ENCODE data around the gene ATXN10.
A peak's percentile ranks its signal among the peaks of the same experiment; 100 is the strongest.
"Not testable (repeated sequence)": the region's sequence is repeated elsewhere in the genome, so short reads cannot be mapped to it uniquely, and the experiment has no call there.

ATXN10 gene

GRCh38 chr22:45645150-45645525 is 26.5 kb upstream of the ATXN10 start:
- DNase-seq = no peak

DNA sequence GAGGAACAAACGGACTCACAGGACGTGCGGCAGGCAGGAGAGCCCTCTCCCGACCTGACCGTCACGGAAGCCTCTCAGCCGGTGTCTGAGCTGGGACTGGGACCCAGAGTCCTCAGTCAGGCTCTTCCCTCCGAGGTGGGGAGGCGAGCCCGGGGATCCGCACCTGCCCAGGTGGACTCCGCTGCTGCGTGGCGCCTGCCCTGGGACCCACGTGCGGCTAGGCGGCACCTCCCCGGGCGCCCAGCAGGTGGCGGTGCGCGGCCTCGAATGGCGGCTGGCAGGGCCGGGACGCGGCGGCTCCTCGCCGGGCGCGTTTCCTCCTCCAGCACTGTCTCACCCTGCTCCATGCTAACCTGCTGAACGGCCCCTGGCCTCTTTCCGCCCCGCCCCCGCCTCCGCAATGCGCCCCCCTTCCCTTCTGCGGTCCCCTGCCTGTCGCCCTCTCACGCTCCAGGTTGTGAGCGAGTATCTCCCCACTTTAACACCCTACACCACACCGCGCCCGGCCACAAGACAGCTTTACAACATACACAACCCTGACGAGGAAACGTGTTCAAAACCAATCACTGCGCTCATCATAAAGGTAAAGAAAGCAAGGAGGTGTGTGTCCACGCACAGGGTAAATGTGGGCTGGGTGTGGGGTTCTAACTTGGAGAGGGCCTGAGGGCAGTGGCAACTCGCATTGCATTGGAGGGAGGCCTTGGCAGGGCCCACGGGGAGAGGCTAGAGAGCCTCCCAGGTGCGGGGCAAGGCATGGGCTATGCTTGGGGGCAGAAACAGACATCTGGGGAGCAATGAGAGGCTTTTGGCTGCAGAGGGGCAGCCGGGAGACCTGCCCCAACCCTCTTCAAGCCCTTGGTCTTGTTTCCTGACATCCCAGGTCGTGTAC is 25.9 kb upstream of the ATXN10 start:
- no peak for DNase-seq

- no peak for DNase-seq
Observed at GRCh38 chr22:45647532-45648225, 24.0 kb upstream of the ATXN10 start.

- DNase-seq = no peak
Observed at GRCh38 chr22:45648301-45649117, 23.1 kb upstream of the ATXN10 start.

GRCh38 chr22:45649809-45650208 is 21.8 kb upstream of the ATXN10 start:
- no peak for DNase-seq

DNA sequence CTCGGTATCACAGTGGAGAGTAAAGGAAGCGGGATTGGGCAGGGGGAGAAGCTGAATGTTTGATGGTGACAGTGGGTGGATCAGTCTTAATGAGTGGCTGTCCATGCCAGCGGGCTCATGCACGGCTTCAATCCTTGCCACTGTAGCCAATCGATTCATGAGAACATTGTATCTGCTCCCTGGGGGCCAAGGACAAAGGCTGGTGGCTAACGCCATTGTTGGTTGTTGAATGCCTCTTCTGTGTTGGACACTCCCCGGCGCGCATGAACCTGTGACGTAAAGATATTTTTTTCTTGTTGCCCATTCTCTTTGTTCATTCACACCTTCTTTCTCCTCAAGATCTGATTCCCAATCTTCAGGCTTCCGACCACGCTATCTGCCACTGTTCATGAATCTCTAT is 20.9 kb upstream of the ATXN10 start:
- no peak for DNase-seq

DNA sequence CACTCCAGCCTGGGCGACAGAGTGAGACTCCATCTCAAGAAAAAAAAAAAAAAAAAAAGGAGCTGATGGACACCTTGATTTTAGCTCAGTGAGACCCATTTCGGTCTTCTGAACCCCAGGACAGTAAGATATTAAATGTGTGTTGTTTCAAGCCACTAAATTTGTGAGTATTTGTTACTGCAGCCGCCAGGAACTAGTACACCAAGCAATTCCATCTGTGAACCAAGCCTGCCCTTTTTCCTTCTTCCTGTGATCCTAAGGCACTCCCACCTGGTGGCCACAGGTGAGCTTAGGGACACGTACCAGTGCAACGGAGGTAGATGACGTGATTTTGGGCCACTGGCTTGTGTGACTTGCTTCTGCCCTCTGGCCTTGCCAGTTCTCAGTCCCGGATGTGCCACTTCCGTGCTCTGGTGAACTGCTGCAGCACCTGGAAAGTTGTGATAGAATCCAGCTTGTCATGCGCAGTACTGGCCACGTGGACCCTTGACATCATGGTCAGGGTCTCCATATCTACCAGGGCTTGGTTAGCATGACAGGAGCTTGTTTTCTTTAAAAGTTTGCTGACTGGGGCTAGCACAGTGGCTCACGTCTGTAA is 19.6 kb upstream of the ATXN10 start:
- no peak for DNase-seq

GRCh38 chr22:45656577-45656976 is 15.1 kb upstream of the ATXN10 start:
- DNase-seq = no peak

GRCh38 chr22:45657701-45658100 is 13.9 kb upstream of the ATXN10 start:
- no peak for DNase-seq

GRCh38 chr22:45664136-45664646 is 7.4 kb upstream of the ATXN10 start:
- no peak for DNase-seq

DNA sequence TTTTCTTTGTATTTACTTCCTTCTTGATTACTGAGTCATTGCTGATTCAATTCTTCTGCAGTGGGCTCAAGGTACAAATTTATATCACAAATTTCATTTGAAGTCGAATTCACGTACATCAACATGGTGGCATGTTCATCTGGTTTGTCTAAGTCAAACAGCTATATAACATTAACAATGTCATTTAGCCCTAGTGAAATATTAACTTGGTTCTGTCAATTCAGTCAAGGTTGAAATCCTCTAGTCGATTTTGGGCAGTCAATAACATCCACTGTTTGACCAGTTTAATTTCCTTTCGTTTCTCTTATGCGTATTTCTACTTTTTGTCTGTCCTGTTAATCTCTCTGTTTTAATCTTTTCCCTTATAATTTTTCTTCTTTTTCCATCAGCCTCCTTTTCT is 4.1 kb upstream of the ATXN10 start:
- no peak for DNase-seq

- DNase-seq = not testable (repeated sequence)
Observed at GRCh38 chr22:45670363-45670762, 1.3 kb upstream of the ATXN10 start.

GRCh38 chr22:45670981-45671782 is 452 bp upstream of the ATXN10 start:
- no peak for DNase-seq

DNA sequence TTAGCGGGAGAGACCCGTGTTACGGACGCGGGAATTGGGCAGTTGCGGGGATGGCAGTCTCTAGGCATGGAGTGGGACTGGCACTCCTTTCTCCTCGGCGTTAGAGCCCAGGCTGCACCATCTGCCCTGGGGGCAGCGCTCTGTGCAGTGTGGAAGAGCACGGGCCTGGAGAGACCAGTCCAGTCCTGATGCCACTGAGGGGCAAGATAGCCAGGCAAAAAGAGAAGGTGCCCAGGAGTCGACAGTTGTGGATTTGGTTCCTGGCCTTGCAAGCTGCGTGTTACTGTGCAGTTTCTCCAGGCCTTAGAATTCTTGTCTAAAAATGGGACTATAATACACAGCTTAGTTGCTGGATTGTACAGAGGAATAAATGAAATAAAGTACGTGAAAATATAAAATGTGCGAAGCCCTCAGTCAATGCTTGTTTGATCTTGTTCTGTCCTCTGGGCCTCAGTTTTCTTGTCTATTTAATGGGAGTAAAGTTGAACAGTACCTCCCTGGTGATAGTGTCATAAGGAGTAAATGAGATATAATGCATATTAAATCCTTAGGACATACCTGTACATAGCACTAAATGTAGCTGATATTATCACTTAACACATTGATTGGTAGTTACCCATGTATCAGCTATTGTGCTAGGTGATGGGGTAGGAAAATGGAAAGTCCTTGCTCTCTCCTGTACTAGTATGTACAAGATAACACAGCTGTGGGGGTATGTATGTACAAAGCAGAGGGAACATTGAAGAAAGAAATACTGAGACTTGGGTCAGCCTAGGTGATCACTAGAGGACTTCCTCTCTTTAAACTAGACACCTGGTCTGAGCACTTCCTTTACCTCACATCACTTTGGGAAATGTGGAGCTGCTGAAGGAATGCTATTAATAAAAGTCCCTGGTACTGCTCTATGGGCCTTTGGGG is 1.2 kb downstream of the ATXN10 start:
- no peak for DNase-seq

DNA sequence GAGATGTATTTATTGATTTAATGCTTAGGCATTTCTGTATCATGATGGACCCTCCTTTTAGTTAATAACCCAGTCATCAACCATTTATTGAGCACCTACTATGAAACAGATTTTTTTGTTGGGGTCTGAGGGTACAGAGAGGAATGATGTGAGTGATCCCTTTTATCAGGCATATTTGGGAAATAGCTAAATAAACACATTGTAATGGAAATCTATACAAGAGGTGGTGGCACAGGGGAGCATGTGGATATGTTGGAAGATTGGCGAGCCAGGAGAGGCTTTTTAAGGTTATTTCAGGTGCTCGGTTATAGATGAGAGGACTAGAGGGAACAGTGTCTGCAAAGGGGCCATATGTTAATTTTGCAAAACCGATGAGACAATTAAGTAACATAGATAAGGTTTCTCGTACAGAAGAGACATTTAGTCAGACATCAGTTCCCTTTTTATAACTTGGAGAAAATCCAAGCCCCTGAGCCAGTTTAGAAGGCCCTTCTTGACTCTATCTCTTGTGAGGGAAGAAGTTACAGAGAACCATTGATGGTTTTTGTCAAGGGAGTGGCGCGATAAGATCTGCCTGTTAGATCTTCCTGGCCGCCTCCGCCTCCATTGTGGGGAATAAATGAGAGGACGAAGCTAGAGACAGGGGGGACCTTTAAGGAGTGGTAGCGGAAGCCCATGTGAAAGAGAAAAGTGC is 2.0 kb downstream of the ATXN10 start:
- peak; percentile 22 for DNase-seq

- no peak for DNase-seq
Observed at GRCh38 chr22:45676024-45676423, 4.4 kb downstream of the ATXN10 start.

- DNase-seq = no peak
Observed at GRCh38 chr22:45677063-45677462, 5.4 kb downstream of the ATXN10 start.

GRCh38 chr22:45678961-45679912 is 7.6 kb downstream of the ATXN10 start:
- DNase-seq = no peak
